Measurements from ENCODE around the gene EPHA1. TPM values are rescaled to one million over a fixed set of nuclear protein-coding genes. Genes with fewer than 3 reads are reported as not detected.

Gene EPHA1
- total and polyA plus RNA-seq, 4 donors: 10.3 to 21.0 (median 11.3) TPM

DNA sequence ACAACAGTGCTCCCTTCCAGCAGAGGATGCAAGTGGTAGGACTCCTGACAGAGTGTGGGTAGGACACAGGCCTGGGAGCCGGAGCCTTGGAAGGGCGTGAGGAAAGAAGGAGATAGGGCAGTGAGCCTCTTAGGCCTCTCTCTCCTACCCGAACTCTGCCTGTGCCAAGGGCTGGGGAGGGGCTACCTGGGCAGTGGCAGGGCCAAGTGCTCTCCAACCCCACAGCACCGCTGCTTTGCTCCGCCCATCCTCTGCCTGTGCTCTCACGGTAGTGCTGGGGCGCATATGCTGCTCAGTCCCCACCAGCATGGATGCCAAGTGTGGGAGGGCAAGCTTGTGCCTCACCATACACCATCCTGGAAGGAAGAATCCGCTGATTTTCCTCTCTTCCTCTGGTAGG lies 53.7 kb downstream of the EPHA1 start:
- no peaks in the 10 kb centered on the region for H3K27me3 ChIP-seq (ENCODE audit: control insufficient read depth in 4 of 4, insufficient read depth in 4 of 4, low read length in 3 of 4)
- H3K36me3 ChIP-seq (ENCODE audit: control insufficient read depth in 4 of 4, insufficient read depth in 3 of 4, low read depth in 1 of 4, low read length in 3 of 4): no peaks in the 10 kb centered on the region
- H3K9me3 ChIP-seq (ENCODE audit: control insufficient read depth in 4 of 4, low read length in 3 of 4): no peaks in the 10 kb centered on the region
- no peak overlapping the region for H3K4me3 ChIP-seq (ENCODE audit: low read depth in 1 of 3, low read length in 3 of 3)
- peaks cover 6 to 12% (median 9%) of the 10 kb centered on the region in 4 donors for H3K4me1 ChIP-seq (ENCODE audit: control insufficient read depth in 4 of 4, insufficient read depth in 4 of 4, low read length in 3 of 4)
- 93% methylated on average over 8 of the region's 8 CpGs for WGBS
- H3K9ac ChIP-seq (ENCODE audit: low read depth in 1 of 2, low read length in 2 of 2): no peak overlapping the region
- H3K27ac ChIP-seq (ENCODE audit: low read depth in 1 of 2, low read length in 2 of 2): no peak overlapping the region
- TF ChIP-seq NR2F2 (IDR thresholded peaks at IDR 0.05): no peak
- TF ChIP-seq, protein P1, sequence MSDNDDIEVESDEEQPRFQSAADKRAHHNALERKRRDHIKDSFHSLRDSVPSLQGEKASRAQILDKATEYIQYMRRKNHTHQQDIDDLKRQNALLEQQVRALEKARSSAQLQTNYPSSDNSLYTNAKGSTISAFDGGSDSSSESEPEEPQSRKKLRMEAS (IDR thresholded peaks at IDR 0.05): no peak
- no peak for TF ChIP-seq HNF4A (conservative IDR thresholded peaks at IDR 0.05)
- TF ChIP-seq EGR1 (IDR thresholded peaks at IDR 0.05; ENCODE audit: low read depth in 2 of 2): no peak
- no peak for TF ChIP-seq SP1 (IDR thresholded peaks at IDR 0.05)
- TF ChIP-seq FOXA1 (IDR thresholded peaks at IDR 0.05): no peak
- TF ChIP-seq, protein P2, sequence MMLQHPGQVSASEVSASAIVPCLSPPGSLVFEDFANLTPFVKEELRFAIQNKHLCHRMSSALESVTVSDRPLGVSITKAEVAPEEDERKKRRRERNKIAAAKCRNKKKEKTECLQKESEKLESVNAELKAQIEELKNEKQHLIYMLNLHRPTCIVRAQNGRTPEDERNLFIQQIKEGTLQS (IDR thresholded peaks at IDR 0.05): no peak
- no peak for TF ChIP-seq YY1 (IDR thresholded peaks at IDR 0.05)
- no peak for TF ChIP-seq GABPA (IDR thresholded peaks at IDR 0.05 in 1 of 2, conservative IDR thresholded peaks at IDR 0.05 in 1 of 2)
- TF ChIP-seq RAD21 (IDR thresholded peaks at IDR 0.05): no peak
- no peak for TF ChIP-seq FOXA2 (IDR thresholded peaks at IDR 0.05)
- TF ChIP-seq TAF1 (conservative IDR thresholded peaks at IDR 0.05): no peak
- TF ChIP-seq, protein P3, sequence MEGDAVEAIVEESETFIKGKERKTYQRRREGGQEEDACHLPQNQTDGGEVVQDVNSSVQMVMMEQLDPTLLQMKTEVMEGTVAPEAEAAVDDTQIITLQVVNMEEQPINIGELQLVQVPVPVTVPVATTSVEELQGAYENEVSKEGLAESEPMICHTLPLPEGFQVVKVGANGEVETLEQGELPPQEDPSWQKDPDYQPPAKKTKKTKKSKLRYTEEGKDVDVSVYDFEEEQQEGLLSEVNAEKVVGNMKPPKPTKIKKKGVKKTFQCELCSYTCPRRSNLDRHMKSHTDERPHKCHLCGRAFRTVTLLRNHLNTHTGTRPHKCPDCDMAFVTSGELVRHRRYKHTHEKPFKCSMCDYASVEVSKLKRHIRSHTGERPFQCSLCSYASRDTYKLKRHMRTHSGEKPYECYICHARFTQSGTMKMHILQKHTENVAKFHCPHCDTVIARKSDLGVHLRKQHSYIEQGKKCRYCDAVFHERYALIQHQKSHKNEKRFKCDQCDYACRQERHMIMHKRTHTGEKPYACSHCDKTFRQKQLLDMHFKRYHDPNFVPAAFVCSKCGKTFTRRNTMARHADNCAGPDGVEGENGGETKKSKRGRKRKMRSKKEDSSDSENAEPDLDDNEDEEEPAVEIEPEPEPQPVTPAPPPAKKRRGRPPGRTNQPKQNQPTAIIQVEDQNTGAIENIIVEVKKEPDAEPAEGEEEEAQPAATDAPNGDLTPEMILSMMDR (IDR thresholded peaks at IDR 0.05; ENCODE audit: low read depth, low read length, missing input control): no peak
- TF ChIP-seq, protein P4, sequence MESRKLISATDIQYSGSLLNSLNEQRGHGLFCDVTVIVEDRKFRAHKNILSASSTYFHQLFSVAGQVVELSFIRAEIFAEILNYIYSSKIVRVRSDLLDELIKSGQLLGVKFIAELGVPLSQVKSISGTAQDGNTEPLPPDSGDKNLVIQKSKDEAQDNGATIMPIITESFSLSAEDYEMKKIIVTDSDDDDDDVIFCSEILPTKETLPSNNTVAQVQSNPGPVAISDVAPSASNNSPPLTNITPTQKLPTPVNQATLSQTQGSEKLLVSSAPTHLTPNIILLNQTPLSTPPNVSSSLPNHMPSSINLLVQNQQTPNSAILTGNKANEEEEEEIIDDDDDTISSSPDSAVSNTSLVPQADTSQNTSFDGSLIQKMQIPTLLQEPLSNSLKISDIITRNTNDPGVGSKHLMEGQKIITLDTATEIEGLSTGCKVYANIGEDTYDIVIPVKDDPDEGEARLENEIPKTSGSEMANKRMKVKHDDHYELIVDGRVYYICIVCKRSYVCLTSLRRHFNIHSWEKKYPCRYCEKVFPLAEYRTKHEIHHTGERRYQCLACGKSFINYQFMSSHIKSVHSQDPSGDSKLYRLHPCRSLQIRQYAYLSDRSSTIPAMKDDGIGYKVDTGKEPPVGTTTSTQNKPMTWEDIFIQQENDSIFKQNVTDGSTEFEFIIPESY (IDR thresholded peaks at IDR 0.05): no peak
- DNase-seq (ENCODE audit: low spot score): no peak

DNA sequence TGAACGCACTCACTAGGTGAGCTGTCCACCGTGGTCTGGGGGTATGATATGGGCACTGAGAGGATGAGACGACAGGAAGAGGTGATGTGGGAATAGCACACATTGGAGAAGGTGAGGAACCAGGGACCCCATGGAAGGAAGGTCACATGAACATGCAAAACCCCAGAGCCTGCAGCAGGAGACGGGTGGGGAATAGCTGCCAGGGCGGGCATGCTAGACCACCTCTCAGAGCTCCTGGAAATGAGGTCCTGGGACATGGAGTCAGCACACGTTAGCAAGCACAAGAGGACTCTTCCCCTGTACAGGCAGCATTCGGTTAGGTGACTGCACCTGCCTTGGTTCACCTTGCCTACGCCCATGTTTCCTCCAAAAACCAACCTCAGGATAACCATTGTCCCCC lies 54.3 kb downstream of the EPHA1 start:
- no peak for DNase-seq (ENCODE audit: low spot score)
- WGBS: 94% methylated on average over 8 of the region's 8 CpGs
- Histone ChIP-seq H3K4me3 (ENCODE audit: low read depth in 1 of 3, low read length in 3 of 3) (no peak overlapping the region), H3K27ac (ENCODE audit: low read depth in 1 of 2, low read length in 2 of 2) (no peak overlapping the region), H3K36me3 (ENCODE audit: control insufficient read depth in 4 of 4, insufficient read depth in 3 of 4, low read depth in 1 of 4, low read length in 3 of 4) (no peaks in the 10 kb centered on the region), H3K27me3 (ENCODE audit: control insufficient read depth in 4 of 4, insufficient read depth in 4 of 4, low read length in 3 of 4) (no peaks in the 10 kb centered on the region), H3K9ac (ENCODE audit: low read depth in 1 of 2, low read length in 2 of 2) (no peak overlapping the region), H3K4me1 (ENCODE audit: control insufficient read depth in 4 of 4, insufficient read depth in 4 of 4, low read length in 3 of 4) (peaks cover 6 to 12% (median 9%) of the 10 kb centered on the region in 4 donors), H3K9me3 (ENCODE audit: control insufficient read depth in 4 of 4, low read length in 3 of 4) (no peaks in the 10 kb centered on the region)
- TF ChIP-seq JUND (IDR thresholded peaks at IDR 0.05) (no peak), HNF4G (IDR thresholded peaks at IDR 0.05) (no peak), YY1 (IDR thresholded peaks at IDR 0.05) (no peak), HNF4A (conservative IDR thresholded peaks at IDR 0.05) (no peak), NR2F2 (IDR thresholded peaks at IDR 0.05) (no peak), RXRA (IDR thresholded peaks at IDR 0.05) (no peak), FOXA2 (IDR thresholded peaks at IDR 0.05) (no peak)
- TF ChIP-seq, protein P4 (IDR thresholded peaks at IDR 0.05): no peak
- TF ChIP-seq, protein P2 (IDR thresholded peaks at IDR 0.05): no peak
